Neural crest cell (in vitro differentiated cells): ENCODE measurements around the gene SLC1A4. TPM values are rescaled to one million over a fixed set of nuclear protein-coding genes. Genes with fewer than 3 reads are reported as not detected.

ENCODE experiments used
- DNase-seq: peaks from one replicate; pipeline ENCODE4 v3.0.0; 2021; ENCODE audit warnings: low read depth, mixed read lengths, low spot score
- H3K27ac Mint-ChIP-seq: one replicate; pipeline ENCODE4 v1.8.0; 2021; ENCODE audit warnings: mild to moderate bottlenecking, mixed read lengths; ENCODE audit not compliant: unreplicated experiment
- H3K27me3 Mint-ChIP-seq: 2 replicates; pipeline ENCODE4 v1.8.0; 2021; ENCODE audit warnings: low read depth, mild to moderate bottlenecking, mixed read lengths
- H3K36me3 Mint-ChIP-seq: 2 replicates; pipeline ENCODE4 v1.8.0; 2021; ENCODE audit warnings: low read depth, mild to moderate bottlenecking, mixed read lengths
- H3K4me1 Mint-ChIP-seq: 2 replicates; pipeline ENCODE4 v1.8.0; 2021; ENCODE audit warnings: mixed read lengths
- H3K4me3 Mint-ChIP-seq: one replicate; pipeline ENCODE4 v1.8.0; 2021; ENCODE audit warnings: mild to moderate bottlenecking, mixed read lengths
- H3K9me3 Mint-ChIP-seq: 2 replicates; pipeline ENCODE4 v1.8.0; 2021; ENCODE audit warnings: mixed read lengths
- CTCF ChIP-seq: fragments of 200-600 bp; sonication (generic); conservative IDR thresholded peaks from 2 replicates; pipeline ENCODE4 v1.5.0; 2021; ENCODE audit warnings: antibody characterized with exemption, mild to moderate bottlenecking
- total RNA-seq: library from RNA; stranded (reverse); gene quantifications from 2 replicates; pipeline ENCODE4 v1.2.1, GENCODE V29; 2021

The SLC1A4 gene
- total RNA-seq, 1 donor from 2014 or later, result 26.8 TPM

- H3K27me3 Mint-ChIP-seq, result no peaks in the 10 kb centered on the region
- DNase-seq, result no peak
- TF ChIP-seq CTCF, result no peak
- H3K4me1 Mint-ChIP-seq, result peaks cover 21% of the 10 kb centered on the region
- H3K27ac Mint-ChIP-seq, result no peak overlapping the region
- no peaks in the 10 kb centered on the region for H3K9me3 Mint-ChIP-seq
- H3K4me3 Mint-ChIP-seq, result no peak overlapping the region
- H3K36me3 Mint-ChIP-seq, result peaks cover 10% of the 10 kb centered on the region
Measured at GRCh38 chr2:65044097-65044735, 55.0 kb downstream of the SLC1A4 start.

- H3K4me3 Mint-ChIP-seq, result no peak overlapping the region
- H3K27ac Mint-ChIP-seq, result no peak overlapping the region
- peaks cover 10% of the 10 kb centered on the region for H3K36me3 Mint-ChIP-seq
- H3K27me3 Mint-ChIP-seq, result no peaks in the 10 kb centered on the region
- TF ChIP-seq CTCF, result no peak
- H3K4me1 Mint-ChIP-seq, result peaks cover 18% of the 10 kb centered on the region
- H3K9me3 Mint-ChIP-seq, result no peaks in the 10 kb centered on the region
- peak; percentile 11 for DNase-seq
Measured at GRCh38 chr2:65045651-65046050, 56.5 kb downstream of the SLC1A4 start.

- H3K4me1 Mint-ChIP-seq, result peaks cover 16% of the 10 kb centered on the region
- no peaks in the 10 kb centered on the region for H3K27me3 Mint-ChIP-seq
- TF ChIP-seq CTCF, result no peak
- H3K27ac Mint-ChIP-seq, result no peak overlapping the region
- H3K4me3 Mint-ChIP-seq, result no peak overlapping the region
- H3K36me3 Mint-ChIP-seq, result peaks cover 13% of the 10 kb centered on the region
- no peak for DNase-seq
- H3K9me3 Mint-ChIP-seq, result peaks cover 2% of the 10 kb centered on the region
Measured at GRCh38 chr2:65046633-65047407, 57.6 kb downstream of the SLC1A4 start.

GRCh38 chr2:65049010-65049639 lies 59.9 kb downstream of the SLC1A4 start:
- no peak overlapping the region for H3K27ac Mint-ChIP-seq
- DNase-seq, result no peak
- peaks cover 9% of the 10 kb centered on the region for H3K4me1 Mint-ChIP-seq
- H3K9me3 Mint-ChIP-seq, result peaks cover 2% of the 10 kb centered on the region
- no peaks in the 10 kb centered on the region for H3K27me3 Mint-ChIP-seq
- H3K4me3 Mint-ChIP-seq, result no peak overlapping the region
- peaks cover 13% of the 10 kb centered on the region for H3K36me3 Mint-ChIP-seq
- TF ChIP-seq CTCF, result no peak

GRCh38 chr2:65050931-65051330 lies 61.7 kb downstream of the SLC1A4 start:
- no peak overlapping the region for H3K27ac Mint-ChIP-seq

More at GRCh38 chr2:65050931-65051330, 61.7 kb downstream of the SLC1A4 start:
- H3K9me3 Mint-ChIP-seq, result peaks cover 2% of the 10 kb centered on the region
- DNase-seq, result no peak
- H3K4me1 Mint-ChIP-seq, result peaks cover 13% of the 10 kb centered on the region
- H3K27me3 Mint-ChIP-seq, result no peaks in the 10 kb centered on the region
- peaks cover 6% of the 10 kb centered on the region for H3K36me3 Mint-ChIP-seq
- no peak for TF ChIP-seq CTCF
- no peak overlapping the region for H3K4me3 Mint-ChIP-seq
